Activated CD4-positive, CD25-positive, alpha-beta regulatory T cell (primary cell): ENCODE data around the gene GALNTL6.

Experiments used
- DNase-seq, 4 experiments: peaks; one replicate each; lab custom pipeline; 2025; lab: John Stamatoyannopoulos, UW

The GALNTL6 gene

DNA sequence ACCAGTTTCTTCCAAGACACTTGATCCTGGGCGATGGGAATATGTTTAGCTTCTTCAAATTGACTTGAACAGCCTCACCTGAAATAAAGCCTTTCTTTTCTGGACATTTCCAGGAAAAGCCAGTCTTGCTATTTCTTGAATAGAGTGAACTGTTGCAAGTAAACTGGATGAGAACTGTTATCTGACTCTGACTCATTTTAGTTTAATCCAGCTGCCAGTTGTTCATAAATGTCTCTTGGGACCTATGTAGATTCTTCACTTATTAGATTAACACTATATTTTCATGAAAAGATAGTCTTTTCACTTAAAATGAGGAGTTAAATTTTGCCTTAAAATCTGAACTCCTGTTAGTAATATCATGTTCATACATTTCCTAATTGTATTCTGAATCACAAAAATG is 740.0 kb downstream of the GALNTL6 start:
- no peak for DNase-seq

DNA sequence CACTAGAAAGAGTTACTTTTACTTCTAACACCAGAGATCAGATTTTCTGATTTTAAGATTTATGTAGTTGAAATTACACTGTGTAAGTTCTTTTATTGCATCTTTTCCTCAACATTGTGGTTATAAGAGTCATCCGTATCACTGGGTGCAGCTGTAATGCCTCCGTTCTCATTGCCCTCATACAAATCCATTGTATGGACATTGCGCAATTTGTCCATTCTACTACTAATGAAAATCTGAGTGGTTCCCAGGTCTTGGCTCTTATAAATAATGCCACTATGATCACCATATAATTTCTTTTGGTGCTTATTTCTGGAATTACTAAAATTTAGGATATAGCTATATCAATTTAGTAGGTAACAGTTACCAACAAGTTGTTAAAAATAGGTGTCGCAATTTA is 741.4 kb downstream of the GALNTL6 start:
- DNase-seq, result no peak

DNA sequence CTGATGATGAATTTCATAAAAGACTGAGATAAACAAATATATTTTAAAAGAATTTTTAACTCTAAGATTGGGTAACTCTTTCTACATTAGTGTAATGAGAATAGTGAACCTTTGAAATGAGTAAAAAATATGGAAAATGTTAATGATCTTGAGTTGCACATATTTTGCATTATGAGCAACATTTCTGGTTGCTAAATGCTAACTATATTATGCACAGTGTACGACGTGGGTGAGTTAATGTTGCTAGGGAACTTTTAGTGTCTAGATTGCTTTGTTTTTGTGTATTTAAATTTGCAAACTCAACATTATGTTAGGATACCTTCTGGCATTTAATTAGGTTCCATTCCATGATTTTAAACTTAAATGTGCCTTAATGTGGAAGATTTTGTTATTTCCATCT is 742.5 kb downstream of the GALNTL6 start:
- no peak for DNase-seq

DNA sequence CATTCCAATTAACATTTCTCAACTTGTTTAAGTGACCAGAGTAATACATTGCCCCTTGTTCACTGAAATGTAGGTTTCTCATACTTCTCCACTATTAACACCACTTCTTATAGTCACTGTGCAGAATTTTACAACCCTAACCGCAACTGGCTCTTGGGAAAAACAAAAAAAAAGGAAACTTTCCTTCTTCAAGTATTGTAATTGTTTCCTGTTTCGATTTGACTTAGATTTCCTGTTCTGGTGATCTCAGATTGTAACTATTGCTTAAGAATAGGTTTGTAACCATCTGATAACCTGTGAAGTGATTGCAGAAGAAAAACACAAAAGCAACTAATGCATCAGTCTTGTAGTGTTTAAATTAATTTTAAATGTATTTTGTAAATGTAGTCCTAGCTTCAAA is 760.7 kb downstream of the GALNTL6 start:
- DNase-seq, result no peak

DNA sequence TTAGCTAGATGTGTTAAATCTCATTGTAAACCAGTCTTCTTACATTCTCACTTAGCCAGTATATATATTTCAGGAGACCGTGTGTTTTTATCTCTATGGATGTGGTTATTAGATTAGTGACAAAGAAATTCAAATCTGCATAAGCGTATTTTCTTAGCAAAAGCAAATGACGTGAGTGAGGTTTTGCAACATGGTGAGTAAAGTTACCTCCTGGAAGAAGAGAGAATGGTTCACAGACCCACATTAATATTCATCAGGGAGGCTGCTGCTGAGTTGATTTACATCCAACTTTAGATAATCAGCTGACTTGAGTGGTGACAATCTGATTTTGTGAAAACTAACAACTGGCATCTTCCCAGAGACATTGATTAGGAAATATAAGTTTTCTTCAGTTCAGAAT is 765.5 kb downstream of the GALNTL6 start:
- no peak for DNase-seq

DNA sequence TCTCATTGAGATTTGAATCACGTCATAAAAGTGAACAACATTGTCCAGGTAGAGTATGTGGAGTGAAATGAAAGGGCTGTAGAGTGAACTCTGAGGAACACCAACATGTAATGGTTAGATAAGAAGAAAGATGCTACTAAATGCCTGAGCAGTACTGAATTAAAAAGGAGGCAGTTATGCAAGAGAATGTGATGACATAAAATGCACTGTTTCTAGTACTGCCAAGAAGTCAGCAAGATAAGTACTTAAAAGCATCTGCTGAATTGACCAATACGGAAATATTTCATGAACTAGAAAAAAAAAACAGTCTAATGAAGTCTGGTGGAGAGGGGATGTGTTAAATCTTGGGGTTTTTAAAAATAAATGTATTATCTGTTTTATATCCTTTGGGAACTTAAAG is 771.6 kb downstream of the GALNTL6 start:
- no peak for DNase-seq

DNA sequence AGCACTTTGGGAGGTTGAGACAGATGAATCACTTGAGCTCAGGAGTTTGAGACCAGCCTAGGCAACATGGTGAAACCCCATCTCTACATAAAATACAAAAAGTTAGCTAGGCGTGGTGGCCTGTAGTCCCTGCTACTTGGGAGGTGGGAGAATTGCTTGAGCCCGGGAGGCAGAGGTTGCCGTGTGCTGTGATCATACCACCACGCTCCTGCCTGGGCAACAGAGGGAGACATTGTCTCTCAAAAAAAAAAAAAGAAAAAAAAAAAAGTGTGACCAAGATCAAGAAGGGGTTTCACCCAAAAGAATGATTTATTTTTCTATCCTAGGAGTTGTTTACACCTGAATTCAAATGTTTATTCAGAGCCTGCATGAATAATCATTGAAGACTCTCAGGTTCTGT is 783.0 kb downstream of the GALNTL6 start:
- DNase-seq, result no peak

DNA sequence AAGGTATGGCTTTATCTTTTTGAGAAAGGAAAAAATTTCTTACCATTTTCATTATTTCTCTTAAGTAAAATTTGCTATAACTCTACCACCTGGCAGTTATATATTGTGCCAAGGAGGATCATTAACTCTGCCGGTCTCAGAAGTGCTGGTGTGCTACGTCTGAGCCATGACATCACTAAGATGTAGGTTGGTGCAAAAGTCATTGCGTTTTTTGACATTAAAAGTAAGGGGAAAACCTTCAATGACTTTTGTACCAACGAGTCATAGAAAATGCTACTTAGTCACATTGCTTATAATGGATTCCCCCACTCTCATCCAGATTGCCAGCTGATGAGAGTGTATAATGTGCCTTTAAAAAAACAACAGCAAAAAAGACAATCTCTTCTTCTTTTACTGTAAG is 786.4 kb downstream of the GALNTL6 start:
- DNase-seq, result no peak

DNA sequence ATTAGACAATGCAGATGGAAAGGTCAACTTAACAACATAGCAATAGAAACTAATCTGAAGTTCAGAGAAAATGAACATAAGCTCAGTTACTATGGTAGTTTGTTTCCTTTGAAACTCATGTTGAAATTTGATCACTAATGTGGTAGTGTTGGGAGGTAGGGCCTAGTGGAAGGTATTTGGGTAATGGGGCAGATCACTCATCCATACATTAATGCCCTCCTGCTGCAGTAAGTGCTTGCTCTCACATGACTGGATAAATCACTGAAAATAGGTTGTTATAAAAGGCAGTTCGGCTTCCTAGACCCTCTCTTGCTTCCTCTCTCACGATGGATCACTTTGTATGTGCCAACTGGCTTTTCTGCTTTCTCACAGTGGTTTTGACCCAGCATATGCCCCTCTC is 788.0 kb downstream of the GALNTL6 start:
- no peak for DNase-seq

DNA sequence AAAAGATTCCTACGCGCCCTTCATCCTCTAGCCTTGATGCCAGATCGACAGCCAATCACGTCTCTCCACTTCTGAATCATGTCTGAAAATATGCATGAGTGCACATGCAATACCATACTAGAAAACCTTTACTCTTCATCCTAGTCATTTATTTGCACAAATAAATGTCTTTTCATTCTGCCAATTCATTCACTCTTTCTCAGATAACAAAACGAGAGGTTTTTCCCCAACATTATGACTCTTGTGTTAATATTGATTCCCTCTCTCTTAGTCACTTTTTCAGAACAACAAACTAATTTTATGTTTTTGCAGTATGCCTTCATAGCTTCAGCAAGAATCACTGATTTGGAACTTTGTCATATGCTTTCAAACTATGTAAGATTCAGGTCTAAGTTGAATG is 806.0 kb downstream of the GALNTL6 start:
- no peak for DNase-seq

DNA sequence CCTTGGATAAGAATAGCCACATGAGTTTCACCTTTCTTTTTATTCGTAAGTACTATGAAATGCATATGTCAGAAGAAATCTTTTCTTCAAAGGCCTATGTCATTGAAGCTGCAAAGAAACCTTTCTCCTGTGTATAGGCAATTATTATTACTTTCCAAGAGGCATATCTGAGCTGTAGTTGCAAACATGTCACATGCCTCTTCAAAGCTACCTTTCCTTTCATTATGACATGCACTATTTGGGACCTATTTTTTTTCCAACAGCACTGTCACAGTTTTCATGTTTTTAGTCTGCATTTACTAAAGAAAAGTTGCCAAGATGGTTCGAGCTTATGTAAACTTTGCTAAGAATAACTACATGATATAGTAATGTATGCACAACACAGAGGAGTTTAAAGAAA is 806.6 kb downstream of the GALNTL6 start:
- DNase-seq, result no peak

DNA sequence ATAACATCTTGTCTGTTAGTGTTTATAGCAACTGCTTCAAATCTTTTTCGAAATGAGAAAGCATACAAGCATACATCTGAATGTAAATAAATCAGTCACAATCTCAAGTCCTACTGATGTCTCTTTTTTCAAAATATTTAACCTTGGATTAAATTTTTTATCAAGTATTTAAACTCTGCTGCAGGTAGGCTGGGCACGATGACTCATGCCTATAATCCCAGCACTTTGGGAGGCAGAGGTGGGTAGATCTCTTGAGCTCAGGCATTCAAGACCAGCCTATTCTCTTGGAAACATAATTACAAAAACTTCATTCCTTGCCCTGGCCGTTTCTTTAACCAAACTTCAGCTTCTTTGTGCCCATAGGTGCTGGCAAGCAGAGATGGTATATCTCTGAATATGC is 815.1 kb downstream of the GALNTL6 start:
- no peak for DNase-seq

DNA sequence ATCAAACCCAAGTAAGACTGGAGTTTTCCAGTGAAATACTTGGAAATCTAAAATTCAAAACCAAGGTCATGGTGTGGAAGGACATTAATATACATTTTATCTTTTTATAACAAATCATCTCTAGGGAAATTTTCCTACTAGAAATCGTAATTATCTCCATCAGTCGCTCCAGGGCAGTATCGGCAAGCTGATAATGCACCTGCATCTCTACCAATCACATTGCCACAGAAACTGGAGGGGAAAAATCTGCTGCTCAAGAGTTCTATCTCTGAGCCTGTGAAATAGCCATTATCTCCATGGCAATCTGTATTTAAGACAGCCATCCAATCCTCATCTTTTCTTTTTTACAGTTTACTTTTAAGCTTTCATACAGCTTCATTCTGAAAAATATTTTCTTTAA is 817.1 kb downstream of the GALNTL6 start:
- DNase-seq, result no peak

DNA sequence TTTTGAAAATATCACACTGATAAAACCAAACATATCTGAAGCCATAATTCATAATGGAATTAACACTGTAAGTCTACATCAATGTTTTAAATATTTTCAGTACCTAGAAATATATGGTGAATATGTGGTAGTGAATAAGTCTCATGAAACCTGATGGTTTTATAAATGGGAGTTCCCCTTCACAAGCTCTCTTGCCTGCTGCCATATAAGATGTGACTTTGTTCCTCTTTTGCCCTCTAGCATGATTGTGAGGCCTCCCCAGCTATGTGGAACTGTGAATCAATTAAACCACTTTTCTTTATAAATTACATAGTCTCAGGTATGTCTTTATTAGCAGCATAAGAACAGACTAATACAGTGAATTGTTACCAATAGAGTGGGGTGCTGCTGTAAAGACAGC is 818.6 kb downstream of the GALNTL6 start:
- no peak for DNase-seq

DNA sequence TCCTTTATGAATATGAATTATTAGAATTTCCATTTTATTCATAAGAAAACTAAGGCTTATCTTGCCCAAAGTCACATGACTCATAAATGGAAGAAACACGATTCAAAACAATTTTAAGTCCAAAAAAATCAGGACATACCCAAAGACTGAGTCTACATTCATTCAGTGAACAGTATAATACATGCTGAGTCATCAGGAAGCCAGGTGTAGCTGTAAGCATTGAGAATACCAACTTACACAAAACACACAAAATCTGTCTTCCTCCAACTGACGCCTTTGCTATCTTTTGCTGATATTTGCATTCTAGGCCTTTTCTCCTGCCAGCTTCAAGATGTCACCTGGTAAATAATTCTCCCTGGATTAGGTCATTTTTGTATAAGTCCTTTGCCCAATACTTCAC is 835.3 kb downstream of the GALNTL6 start:
- DNase-seq, result no peak

DNA sequence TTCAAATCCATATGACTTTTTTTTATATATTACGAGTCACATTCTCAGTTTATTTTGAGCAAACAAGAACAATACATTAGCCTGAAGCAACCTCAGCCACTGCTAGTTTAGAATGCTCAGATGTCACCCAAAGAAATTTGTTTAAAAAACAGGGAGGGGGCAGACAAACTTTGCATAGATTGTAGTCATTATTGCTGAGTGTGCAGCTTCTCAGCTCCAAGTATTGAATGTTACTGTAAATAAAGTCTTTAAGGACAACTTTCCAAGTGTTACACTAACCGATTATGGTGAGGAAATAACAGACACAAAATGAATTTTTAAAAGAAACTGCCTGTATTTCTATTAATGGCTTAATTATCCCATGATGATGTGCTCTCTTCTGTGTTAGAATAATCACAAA is 835.9 kb downstream of the GALNTL6 start:
- DNase-seq, result no peak

DNA sequence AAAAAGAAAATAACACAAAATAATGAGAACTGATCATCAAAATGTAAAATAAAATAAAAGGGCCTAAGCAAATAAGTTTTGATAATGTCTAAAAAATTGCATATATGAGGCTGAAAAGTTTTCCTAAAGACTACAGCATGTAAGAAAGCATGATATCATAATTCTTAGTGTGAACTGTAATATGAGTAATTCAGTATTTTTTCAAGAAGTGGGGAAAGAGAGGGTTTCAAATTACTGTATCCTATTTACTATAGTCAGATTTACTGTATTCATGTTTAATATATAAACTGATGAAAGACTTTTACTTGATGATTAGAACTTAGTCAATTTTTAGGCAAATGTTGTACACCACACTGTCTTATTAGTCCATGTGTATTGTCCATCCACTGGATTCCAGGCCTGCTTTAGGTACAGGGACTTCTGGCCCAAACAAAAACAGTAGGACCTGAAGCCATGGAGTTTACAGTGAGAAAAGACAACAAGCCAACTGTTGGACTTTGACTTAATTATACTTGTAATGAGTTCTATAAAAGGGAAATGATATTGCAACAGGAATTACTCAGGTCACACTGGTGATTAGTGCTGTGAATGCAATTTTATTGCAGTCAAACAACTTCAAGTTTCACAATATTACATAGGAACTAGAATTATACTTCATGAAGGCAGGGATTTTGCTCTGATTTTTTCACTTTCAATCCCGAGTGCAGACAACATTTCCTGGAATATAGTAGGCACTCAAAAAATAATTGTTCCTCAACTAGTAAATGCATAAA is 837.7 kb downstream of the GALNTL6 start:
- DNase-seq, result no peak

DNA sequence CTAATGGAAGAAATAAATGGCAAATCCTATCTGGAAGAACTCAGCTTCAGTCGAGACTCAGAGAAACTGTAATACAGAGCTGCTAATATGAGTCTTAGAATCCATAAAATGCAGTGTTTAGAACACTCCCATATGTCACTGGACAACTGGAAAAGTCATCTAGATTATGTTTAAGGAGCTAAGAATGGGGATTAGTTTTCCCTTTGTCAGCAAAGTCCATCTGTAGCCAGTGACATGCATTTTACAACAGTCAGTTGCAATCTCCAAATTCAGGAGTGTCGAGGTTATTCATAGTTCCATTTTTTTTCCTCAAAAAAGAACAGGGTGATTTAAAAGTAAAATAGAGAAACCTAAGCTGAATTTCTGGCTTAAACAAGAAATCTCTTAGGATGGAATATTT is 838.8 kb downstream of the GALNTL6 start:
- DNase-seq, result no peak

DNA sequence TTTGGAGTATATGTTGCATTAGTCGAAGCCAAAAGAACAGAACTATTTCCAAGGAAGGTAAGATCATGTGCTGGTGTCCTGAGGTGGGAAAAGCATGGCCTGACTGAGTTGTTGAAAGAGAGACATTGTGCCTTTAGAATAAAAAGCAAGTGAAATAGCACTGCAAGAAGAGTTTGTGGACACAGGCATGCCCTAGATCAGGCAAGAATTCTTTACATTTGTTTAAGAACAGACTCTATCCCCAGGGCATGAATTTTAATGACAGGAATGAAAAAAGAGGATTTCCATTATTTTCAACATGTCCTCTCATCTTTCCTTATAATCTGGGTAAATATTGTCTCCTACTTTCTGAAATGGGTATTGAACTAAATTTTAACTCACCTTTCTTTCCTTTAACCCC is 839.2 kb downstream of the GALNTL6 start:
- no peak for DNase-seq

DNA sequence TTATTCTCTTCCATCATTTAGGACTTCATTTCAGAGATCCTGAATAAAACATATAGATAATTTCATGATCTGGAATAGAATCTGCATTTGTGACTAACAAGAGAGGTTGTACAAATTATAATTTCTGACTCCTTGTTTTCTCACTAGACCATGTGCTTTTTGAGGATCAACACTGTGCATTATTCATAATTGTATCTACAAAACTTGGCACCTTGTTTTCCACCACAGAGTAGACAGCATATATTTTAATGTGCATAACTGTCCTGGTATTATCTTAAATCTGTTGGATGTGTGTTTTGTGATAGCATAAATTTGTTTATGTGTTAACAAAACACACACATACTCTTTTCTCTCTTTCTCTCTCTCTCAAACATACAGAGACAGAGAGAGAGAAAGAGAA is 840.5 kb downstream of the GALNTL6 start:
- no peak for DNase-seq

DNA sequence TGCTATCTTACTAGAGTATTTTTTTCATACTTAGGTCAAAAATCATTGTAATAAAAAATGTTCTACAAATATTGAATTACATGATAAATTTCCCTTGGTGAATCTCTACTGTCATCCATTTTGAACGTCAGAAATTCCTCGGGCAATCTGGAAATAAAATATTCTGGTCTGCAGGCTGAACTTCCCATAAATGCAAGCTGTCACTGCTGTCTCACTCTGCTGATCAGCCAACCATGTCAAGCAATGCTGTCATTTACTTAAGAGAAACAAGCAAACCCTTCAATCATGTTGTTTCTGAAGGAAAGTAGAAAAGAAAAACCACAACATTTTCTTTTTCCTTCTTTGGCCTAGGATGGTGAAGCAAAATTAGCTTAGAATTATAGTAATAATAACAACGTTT is 841.3 kb downstream of the GALNTL6 start:
- DNase-seq, result no peak

DNA sequence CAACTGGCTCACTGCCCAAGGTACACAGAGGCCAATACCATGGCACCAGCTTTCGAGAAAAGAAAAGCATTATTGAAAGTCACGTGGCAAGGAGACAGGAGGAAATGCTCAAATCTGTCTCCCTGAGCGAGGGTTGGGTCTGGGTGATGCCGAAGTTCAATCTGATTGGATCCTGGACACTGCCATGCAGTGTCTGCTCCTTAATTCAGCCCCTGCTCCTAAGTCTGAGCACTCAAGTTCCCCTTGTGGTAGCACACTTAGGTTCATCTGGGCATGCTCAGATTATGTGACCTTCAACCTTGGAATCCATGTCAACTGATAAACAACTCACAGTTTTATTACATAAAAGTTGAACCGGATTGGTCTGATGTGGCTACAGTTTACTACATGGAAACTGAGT is 842.9 kb downstream of the GALNTL6 start:
- DNase-seq, result no peak

DNA sequence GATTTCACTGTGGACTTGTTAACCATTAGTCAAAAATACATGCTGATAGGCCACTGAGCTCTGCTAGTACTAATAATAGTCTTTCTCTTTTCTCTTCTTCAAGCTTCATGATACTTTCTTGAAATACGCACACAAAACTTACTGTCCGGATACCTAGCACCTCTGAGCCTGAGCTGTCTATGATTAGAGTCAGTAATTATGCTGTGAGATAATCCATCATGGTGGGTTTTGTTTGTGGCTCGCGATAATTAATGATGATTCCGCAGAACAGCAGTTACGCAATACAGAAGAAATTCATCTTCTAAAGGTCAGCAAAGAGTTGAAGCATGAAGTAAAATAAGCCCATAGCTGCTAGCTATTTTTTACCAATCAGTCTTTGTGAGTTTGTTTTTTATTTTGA is 843.9 kb downstream of the GALNTL6 start:
- DNase-seq, result no peak

DNA sequence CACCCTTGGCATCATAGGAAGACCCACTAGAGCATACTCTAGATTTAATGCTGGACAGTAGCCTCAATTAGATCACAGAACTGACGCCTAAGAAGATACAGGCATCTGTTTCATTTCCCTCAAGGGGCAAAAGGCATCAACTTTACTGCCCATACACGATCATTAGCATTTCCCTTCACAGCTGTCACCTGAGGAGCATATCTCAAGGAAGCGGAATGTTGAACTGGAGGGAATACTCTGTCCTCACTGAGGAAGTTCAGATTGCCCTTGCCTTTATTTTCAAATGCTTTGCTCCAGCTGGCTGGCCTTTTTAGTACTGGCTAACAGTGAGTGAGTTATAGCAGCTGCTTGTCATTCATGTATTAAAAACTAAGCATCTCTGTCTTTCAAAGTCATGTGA is 847.0 kb downstream of the GALNTL6 start:
- no peak for DNase-seq

DNA sequence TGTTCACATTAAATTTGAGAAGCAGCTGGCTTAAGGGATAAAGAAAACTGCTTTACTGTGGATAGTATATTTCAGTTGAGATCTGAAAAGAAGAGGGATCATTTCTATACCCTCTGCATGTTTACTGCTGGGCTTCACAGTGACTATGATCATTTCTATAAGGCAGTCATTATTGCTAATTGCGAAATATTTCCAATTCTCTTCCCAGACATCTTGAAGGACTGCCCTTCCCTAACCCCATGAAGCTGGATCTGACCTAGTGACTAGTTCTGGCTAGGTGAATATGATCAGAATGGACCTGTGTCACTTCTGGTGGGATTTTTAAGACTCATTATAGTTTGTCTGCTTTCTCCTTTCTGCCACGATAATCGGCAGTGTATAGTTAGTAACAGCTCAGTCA is 848.9 kb downstream of the GALNTL6 start:
- no peak for DNase-seq
